ENCODE data around the gene MSTN.
"Not testable (repeated sequence)": the region's sequence is repeated elsewhere in the genome, so short reads cannot be mapped to it uniquely, and the experiment has no call there.

MSTN gene

GRCh38 chr2:190063624-190064023, 1.1 kb upstream of the MSTN start:
- no peak for DNase-seq (ENCODE audit: low read depth in 2 of 2)

GRCh38 chr2:190062053-190062452, 476 bp downstream of the MSTN start:
- DNase-seq (ENCODE audit: low read depth in 2 of 2) = no peak

GRCh38 chr2:190060626-190061025, 1.9 kb downstream of the MSTN start:
- DNase-seq (ENCODE audit: low read depth in 2 of 2) = no peak

GRCh38 chr2:190060019-190060418, 2.5 kb downstream of the MSTN start:
- no peak for DNase-seq (ENCODE audit: low read depth in 2 of 2)

- DNase-seq (ENCODE audit: low read depth in 2 of 2) = no peak
Observed at GRCh38 chr2:190053426-190053825, 9.1 kb downstream of the MSTN start.

GRCh38 chr2:190052307-190052706, 10.2 kb downstream of the MSTN start:
- no peak for DNase-seq (ENCODE audit: low read depth in 2 of 2)

GRCh38 chr2:190051223-190051622, 11.3 kb downstream of the MSTN start:
- DNase-seq (ENCODE audit: low read depth in 2 of 2) = no peak

GRCh38 chr2:190050001-190050400, 12.5 kb downstream of the MSTN start:
- DNase-seq (ENCODE audit: low read depth in 2 of 2) = no peak

- DNase-seq (ENCODE audit: low read depth in 2 of 2) = no peak
Observed at GRCh38 chr2:190044866-190045265, 17.7 kb downstream of the MSTN start.

- no peak for DNase-seq (ENCODE audit: low read depth in 2 of 2)
Observed at GRCh38 chr2:190043441-190043840, 19.1 kb downstream of the MSTN start.

GRCh38 chr2:190036071-190036470, 26.5 kb downstream of the MSTN start:
- no peak for DNase-seq (ENCODE audit: low read depth in 2 of 2)

GRCh38 chr2:190034417-190034816, 28.1 kb downstream of the MSTN start:
- not testable (repeated sequence) for DNase-seq (ENCODE audit: low read depth in 2 of 2)

- DNase-seq (ENCODE audit: low read depth in 2 of 2) = no peak
Observed at GRCh38 chr2:190031969-190032618, 30.4 kb downstream of the MSTN start.

- DNase-seq (ENCODE audit: low read depth in 2 of 2) = no peak
Observed at GRCh38 chr2:190023860-190024259, 38.7 kb downstream of the MSTN start.

- no peak for DNase-seq (ENCODE audit: low read depth in 2 of 2)
Observed at GRCh38 chr2:190020720-190021119, 41.8 kb downstream of the MSTN start.

GRCh38 chr2:190017837-190018236, 44.7 kb downstream of the MSTN start:
- DNase-seq (ENCODE audit: low read depth in 2 of 2) = no peak

GRCh38 chr2:190015969-190016368, 46.6 kb downstream of the MSTN start:
- DNase-seq (ENCODE audit: low read depth in 2 of 2) = not testable (repeated sequence)

Measured in stimulated activated CD4-positive, alpha-beta T cell treated with anti-CD3 and anti-CD28 coated beads, Interleukin-1b, Interleukin-23, amount 100 ng/mL, for 4 hours (primary cell).